Thoracic aorta (tissue), 2 donors: ENCODE data around the gene MED13L. TPM values are rescaled to one million over a fixed set of nuclear protein-coding genes. Genes with fewer than 3 reads are reported as not detected.

Experiments
- ATAC-seq: fragments of 150-250 bp; one replicate; pipeline ENCODE4 v1.8.0; 2017; ENCODE audit warnings: low read depth; ENCODE audit not compliant: insufficient number of reproducible peaks, low FRiP score
- DNase-seq: peaks from one replicate; pipeline ENCODE4 v3.0.0-alpha.2; 2020; ENCODE audit warnings: low spot score
- H3K27ac ChIP-seq, 2 donors: fragments of 200-600 bp; sonication (generic); 1 replicate in 1 of 2; 2 replicates in 1 of 2; pipeline ENCODE4 v1.5.1; 2016; ENCODE audit warnings: mild to moderate bottlenecking in 2 of 2, moderate library complexity in 2 of 2
- H3K27me3 ChIP-seq: fragments of 200-600 bp; sonication (generic); replicated peaks from 2 replicates; pipeline ENCODE4 v1.6.0; 2016; ENCODE audit warnings: mild to moderate bottlenecking; ENCODE audit not compliant: insufficient read depth
- H3K36me3 ChIP-seq: fragments of 200-600 bp; sonication (generic); one replicate; pipeline ENCODE4 v1.5.1; 2016
- H3K4me1 ChIP-seq, 2 donors: fragments of 200-600 bp; sonication (generic); 1 replicate in 1 of 2; 2 replicates in 1 of 2; pipeline versions ENCODE4 v1.5.1 to v1.6.0; 2016; ENCODE audit warnings: low read depth in 2 of 2, mild to moderate bottlenecking in 1 of 2; ENCODE audit not compliant: control insufficient read depth in 1 of 2
- H3K4me3 ChIP-seq: fragments of 200-600 bp; sonication (generic); 2 replicates; pipeline ENCODE4 v1.5.1; 2016; ENCODE audit warnings: mild to moderate bottlenecking
- H3K9me3 ChIP-seq: fragments of 200-600 bp; sonication (generic); 2 replicates; pipeline ENCODE4 v1.5.1; 2016
- CTCF ChIP-seq: fragments of 200-600 bp; sonication (generic); IDR thresholded peaks from one replicate; pipeline ENCODE4 v1.5.1; 2019; ENCODE audit warnings: antibody characterized with exemption
- total RNA-seq, 2 donors: library from RNA; depleted of rRNA; stranded (reverse); fragments of >200 nt; gene quantifications; one replicate each; pipeline versions ENCODE4 v1.1.0 to v1.2.3, GENCODE V29; 2016

MED13L gene
- total RNA-seq, 2 donors from 2014 or later: 186 to 221 TPM

GRCh38 chr12:116201908-116202307, 75.6 kb downstream of the MED13L start:
- TF ChIP-seq CTCF: no peak
- Histone ChIP-seq H3K36me3 (no peaks in the 10 kb centered on the region), H3K27ac (no peak overlapping the region), H3K27me3 (no peaks in the 10 kb centered on the region), H3K9me3 (no peaks in the 10 kb centered on the region), H3K4me3 (no peak overlapping the region), H3K4me1 (peaks cover 29 to 68% of the 10 kb centered on the region in 2 donors)
- DNase-seq: no peak
- ATAC-seq: no peak

- peaks cover 34 to 73% of the 10 kb centered on the region in 2 donors for H3K4me1 ChIP-seq
- TF ChIP-seq CTCF: no peak
- no peak for DNase-seq
Observed at GRCh38 chr12:116201359-116201758, 76.1 kb downstream of the MED13L start.

GRCh38 chr12:116200812-116201211, 76.7 kb downstream of the MED13L start:
- H3K27ac ChIP-seq: no peak overlapping the region

More at GRCh38 chr12:116201359-116201758, 76.1 kb downstream of the MED13L start:
- no peak overlapping the region for H3K4me3 ChIP-seq
- H3K27me3 ChIP-seq: no peaks in the 10 kb centered on the region
- H3K27ac ChIP-seq: no peak overlapping the region
- ATAC-seq: no peak
- no peaks in the 10 kb centered on the region for H3K9me3 ChIP-seq
- no peaks in the 10 kb centered on the region for H3K36me3 ChIP-seq

GRCh38 chr12:116199160-116199706, 78.3 kb downstream of the MED13L start:
- Histone ChIP-seq H3K4me1 (peaks cover 46 to 91% of the 10 kb centered on the region in 2 donors), H3K36me3 (no peaks in the 10 kb centered on the region), H3K27me3 (no peaks in the 10 kb centered on the region), H3K9me3 (no peaks in the 10 kb centered on the region), H3K4me3 (no peak overlapping the region), H3K27ac (no peak overlapping the region)
- no peak for DNase-seq
- no peak for TF ChIP-seq CTCF
- ATAC-seq: no peak

More at GRCh38 chr12:116200812-116201211, 76.7 kb downstream of the MED13L start:
- Histone ChIP-seq H3K9me3 (no peaks in the 10 kb centered on the region), H3K4me3 (no peak overlapping the region), H3K36me3 (no peaks in the 10 kb centered on the region), H3K27me3 (no peaks in the 10 kb centered on the region), H3K4me1 (peaks cover 39 to 75% of the 10 kb centered on the region in 2 donors)
- no peak for DNase-seq
- no peak for TF ChIP-seq CTCF
- ATAC-seq: no peak

GRCh38 chr12:116196752-116197718, 80.5 kb downstream of the MED13L start:
- Histone ChIP-seq H3K4me3 (no peak overlapping the region), H3K27ac (no peak overlapping the region), H3K9me3 (no peaks in the 10 kb centered on the region), H3K36me3 (no peaks in the 10 kb centered on the region), H3K27me3 (no peaks in the 10 kb centered on the region), H3K4me1 (peaks cover 47 to 92% of the 10 kb centered on the region in 2 donors)
- DNase-seq (no peak), ATAC-seq (no peak)
- TF ChIP-seq CTCF: no peak
